NCI-H1092 treated with DMSO at 0.1 percent for 48 hours (cell line): ENCODE results near the gene RIPK3.
A peak's percentile ranks its signal among the peaks of the same experiment; 100 is the strongest.

Experiments used
- DNase-seq: peaks from one replicate; lab custom pipeline; 2025; lab: John Stamatoyannopoulos, UW

RIPK3 gene

GRCh38 chr14:24322672-24323071 lies 17.1 kb downstream of the RIPK3 start:
- no peak for DNase-seq

- no peak for DNase-seq
Observed at GRCh38 chr14:24321212-24321975, 18.4 kb downstream of the RIPK3 start.

GRCh38 chr14:24317141-24317928 lies 22.5 kb downstream of the RIPK3 start:
- no peak for DNase-seq

GRCh38 chr14:24316597-24316950 lies 23.2 kb downstream of the RIPK3 start:
- DNase-seq = no peak

- DNase-seq = peak; percentile 20
Observed at GRCh38 chr14:24315807-24316596, 23.8 kb downstream of the RIPK3 start.

- DNase-seq = no peak
Observed at GRCh38 chr14:24315243-24315806, 24.5 kb downstream of the RIPK3 start.

- DNase-seq = no peak
Observed at GRCh38 chr14:24314377-24315193, 25.2 kb downstream of the RIPK3 start.

GRCh38 chr14:24313913-24314312 lies 25.9 kb downstream of the RIPK3 start:
- DNase-seq = no peak

GRCh38 chr14:24312736-24313507 lies 26.9 kb downstream of the RIPK3 start:
- DNase-seq = no peak

GRCh38 chr14:24311837-24312615 lies 27.8 kb downstream of the RIPK3 start:
- DNase-seq = no peak

GRCh38 chr14:24310646-24311604 lies 28.9 kb downstream of the RIPK3 start, which contains the start of gene LTB4R:
LTB4R (plus strand) TSS chr14:24311502; CDS start chr14:24315652, 4,150 bp downstream.
- no peak for DNase-seq

GRCh38 chr14:24310265-24310645 lies 29.5 kb downstream of the RIPK3 start:
- DNase-seq = no peak

- DNase-seq = no peak
Observed at GRCh38 chr14:24309538-24310264, 30.1 kb downstream of the RIPK3 start, which contains the start of gene LTB4R2. LTB4R2 (plus strand) TSS chr14:24310140; CDS start chr14:24310665, 525 bp downstream.

- no peak for DNase-seq
Observed at GRCh38 chr14:24308342-24309124, 31.3 kb downstream of the RIPK3 start.

- peak; percentile 23 for DNase-seq
Observed at GRCh38 chr14:24307575-24308341, 32.0 kb downstream of the RIPK3 start, which contains the start of gene CIDEB. CIDEB (minus strand) TSS chr14:24307977; CDS start chr14:24307858, 119 bp downstream.

GRCh38 chr14:24307156-24307574 lies 32.6 kb downstream of the RIPK3 start:
- no peak for DNase-seq
